ENCODE measurements around the gene SNAPC2. TPM values are rescaled to one million over a fixed set of nuclear protein-coding genes. Genes with fewer than 3 reads are reported as not detected.
"Not testable (repeated sequence)": the region's sequence is repeated elsewhere in the genome, so short reads cannot be mapped to it uniquely, and the experiment has no call there.

The SNAPC2 gene
- total RNA-seq, 1 donor from 2014 or later = 32.0 TPM

DNA sequence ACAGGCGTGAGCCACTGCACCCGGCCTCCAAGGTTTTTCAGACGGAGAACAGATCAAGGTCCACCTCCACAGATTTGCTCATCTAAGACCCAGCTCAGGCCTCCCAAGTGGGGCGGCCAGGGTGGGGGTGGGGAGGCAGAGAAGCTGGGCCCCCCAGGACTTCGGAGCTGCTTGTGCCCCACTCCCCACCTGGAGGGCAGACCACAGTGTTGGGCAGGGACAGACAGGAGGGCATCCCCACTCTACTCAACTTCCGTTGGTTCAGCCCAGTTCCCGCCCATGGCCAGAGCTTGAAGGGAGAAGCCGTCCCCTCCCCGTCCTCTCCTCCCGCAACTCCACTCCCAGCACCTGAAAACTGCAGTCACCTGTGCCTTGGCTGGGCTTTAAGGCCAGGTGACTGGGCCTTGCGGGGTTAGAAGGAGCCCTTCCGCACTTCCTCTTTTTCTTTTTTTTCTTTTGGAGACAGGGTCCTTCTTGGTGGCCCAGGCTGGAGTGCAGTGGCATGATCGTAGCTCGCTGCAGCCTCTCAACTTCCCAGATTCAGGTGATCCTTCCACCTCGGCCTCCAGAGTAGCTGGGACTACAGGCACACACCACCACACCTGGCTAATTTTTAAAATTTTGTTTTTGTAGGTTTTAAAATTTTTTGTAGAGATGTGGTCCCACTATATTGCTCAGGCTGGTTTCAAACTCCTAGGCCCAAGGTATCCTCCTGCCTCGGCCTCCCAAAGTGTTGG lies 32.6 kb upstream of the SNAPC2 start:
- no peak for TF ChIP-seq CTCF (IDR thresholded peaks at IDR 0.05; ENCODE audit: insufficient read depth, low read length, poor library complexity, severe bottlenecking)
- no peak for DNase-seq (ENCODE audit: low read depth)
- Histone ChIP-seq H3K4me3 (ENCODE audit: low read depth, low read length) (no peak overlapping the region), H3K36me3 (ENCODE audit: control insufficient read depth, insufficient read depth, low read length) (no peaks in the 10 kb centered on the region), H3K27me3 (ENCODE audit: control insufficient read depth, insufficient read depth, low read length) (no peaks in the 10 kb centered on the region)

DNA sequence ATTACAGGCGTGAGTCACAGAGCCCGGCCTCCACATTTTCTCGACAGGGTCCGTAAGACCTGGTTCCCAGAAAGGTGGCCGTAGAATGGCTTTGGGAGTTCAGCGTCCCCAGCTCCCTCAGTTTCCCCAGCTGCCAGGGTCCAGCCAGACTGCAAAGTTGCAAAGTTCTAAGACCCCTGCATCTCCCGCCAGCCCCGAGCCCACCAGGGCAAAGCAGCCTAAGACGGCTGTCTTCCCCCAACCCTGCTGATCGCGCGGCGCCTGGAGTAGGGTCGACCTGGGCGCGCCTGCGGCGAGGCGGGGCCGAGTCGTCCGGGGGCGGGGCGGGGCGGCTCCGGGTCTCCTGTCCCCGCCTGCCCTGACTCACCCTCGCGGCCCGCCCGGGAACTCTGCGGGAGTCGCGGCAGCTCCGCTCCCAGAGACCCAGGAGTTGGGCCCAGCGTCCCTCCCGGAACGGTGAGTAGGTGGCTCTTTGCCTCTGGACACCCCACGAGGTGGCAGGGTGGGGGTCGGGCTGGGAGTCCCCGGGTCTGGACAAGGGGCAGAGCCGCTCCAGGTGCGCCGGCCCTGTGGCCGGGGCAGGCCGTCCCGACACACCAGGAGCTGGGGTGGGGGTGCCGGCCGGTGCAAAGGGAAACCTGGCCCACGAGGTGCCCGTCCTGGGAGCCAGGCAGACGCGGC lies 31.9 kb upstream of the SNAPC2 start, which contains the start of gene LRRC8E:
LRRC8E (plus strand) TSS at position 366 of the 681 bp plus-strand sequence. CDS start 7,094 bp downstream, outside the sequence.
- Histone ChIP-seq H3K36me3 (ENCODE audit: control insufficient read depth, insufficient read depth, low read length) (no peaks in the 10 kb centered on the region), H3K27me3 (ENCODE audit: control insufficient read depth, insufficient read depth, low read length) (no peaks in the 10 kb centered on the region), H3K4me3 (ENCODE audit: low read depth, low read length) (peak within 1 kb of the TSS; percentile 53)
- TF ChIP-seq CTCF (IDR thresholded peaks at IDR 0.05; ENCODE audit: insufficient read depth, low read length, poor library complexity, severe bottlenecking) = no peak
- no peak for DNase-seq (ENCODE audit: low read depth)

GRCh38 chr19:7888826-7889217 lies 31.3 kb upstream of the SNAPC2 start:
- H3K27me3 ChIP-seq (ENCODE audit: control insufficient read depth, insufficient read depth, low read length) = no peaks in the 10 kb centered on the region
- DNase-seq (ENCODE audit: low read depth) = no peak
- peak overlapping the region; percentile 53 for H3K4me3 ChIP-seq (ENCODE audit: low read depth, low read length)
- TF ChIP-seq CTCF (IDR thresholded peaks at IDR 0.05; ENCODE audit: insufficient read depth, low read length, poor library complexity, severe bottlenecking) = no peak
- H3K36me3 ChIP-seq (ENCODE audit: control insufficient read depth, insufficient read depth, low read length) = no peaks in the 10 kb centered on the region

DNA sequence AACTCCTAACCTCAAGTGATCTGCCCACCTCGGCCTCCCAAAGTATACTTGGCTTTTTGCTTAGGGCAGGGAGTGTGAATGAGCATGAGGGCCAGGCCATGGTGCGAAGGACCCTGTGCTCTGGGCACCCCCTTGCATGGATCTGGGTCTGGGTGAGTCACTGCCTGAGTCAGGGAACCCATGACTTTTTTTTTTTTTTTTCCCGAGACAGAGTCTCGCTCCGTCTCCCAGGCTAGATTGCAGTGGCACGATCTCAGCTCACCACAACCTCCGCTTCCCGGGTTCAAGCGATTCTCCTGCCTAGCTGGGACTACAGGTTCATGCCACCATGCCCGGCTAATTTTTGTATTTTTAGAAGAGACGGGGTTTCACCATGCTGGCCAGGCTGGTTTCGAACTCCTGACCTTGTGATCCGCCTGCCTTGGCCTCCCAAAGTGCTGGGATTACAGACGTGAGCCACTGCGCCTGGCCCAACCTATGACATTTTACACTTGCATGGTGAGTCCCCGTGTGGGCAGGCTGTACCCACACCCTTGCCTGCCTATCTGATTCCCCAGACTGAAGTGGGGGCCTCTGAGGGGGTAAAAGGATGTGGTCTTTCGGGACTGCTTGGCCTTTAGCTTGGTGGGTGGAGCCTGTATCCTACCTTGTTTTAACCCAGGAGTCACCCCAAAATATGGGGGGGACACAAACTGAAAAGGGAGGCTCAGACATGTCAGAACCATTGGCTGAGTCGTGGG lies 26.6 kb upstream of the SNAPC2 start:
- peak; percentile 43 for DNase-seq (ENCODE audit: low read depth)
- H3K4me3 ChIP-seq (ENCODE audit: low read depth, low read length); H3K27me3 ChIP-seq (ENCODE audit: control insufficient read depth, insufficient read depth, low read length); H3K36me3 ChIP-seq (ENCODE audit: control insufficient read depth, insufficient read depth, low read length): not testable (repeated sequence)

DNA sequence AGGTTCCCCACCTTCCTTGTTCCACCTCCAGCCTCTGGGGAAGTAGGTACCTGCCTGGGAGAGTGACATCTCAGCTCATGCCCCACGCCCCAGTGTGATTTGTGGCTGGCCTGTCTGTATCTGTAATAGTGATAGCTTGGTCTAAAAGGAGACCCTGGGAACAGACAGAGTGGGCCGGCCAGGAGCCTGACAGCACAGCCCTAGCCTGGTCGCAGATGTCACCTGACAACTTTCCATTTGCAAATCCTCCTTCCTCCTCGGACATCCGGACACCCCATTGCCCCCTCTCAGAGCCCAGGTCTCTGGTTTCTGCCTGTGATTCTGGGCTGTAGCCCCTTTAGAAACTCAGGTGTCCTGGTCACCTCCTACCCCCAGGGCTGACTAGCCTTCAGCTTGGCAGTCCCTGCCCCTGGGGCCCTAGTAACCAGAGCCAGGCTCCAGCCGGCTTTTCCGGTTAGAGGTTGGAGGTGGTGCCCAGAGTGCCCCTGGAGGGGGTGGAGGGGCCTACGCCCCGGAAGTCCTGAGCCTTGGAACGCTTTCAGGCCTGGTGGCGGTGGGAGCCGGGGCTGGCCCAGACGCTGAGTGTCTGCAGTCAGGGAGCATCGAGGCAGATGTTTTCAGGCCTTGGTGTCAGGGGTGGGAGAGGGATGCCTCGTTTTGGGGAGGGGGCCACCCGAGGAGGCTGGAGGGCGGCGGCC lies 25.4 kb upstream of the SNAPC2 start:
- no peak for TF ChIP-seq CTCF (IDR thresholded peaks at IDR 0.05; ENCODE audit: insufficient read depth, low read length, poor library complexity, severe bottlenecking)
- no peak for DNase-seq (ENCODE audit: low read depth)
- Histone ChIP-seq H3K36me3 (ENCODE audit: control insufficient read depth, insufficient read depth, low read length) (no peaks in the 10 kb centered on the region), H3K4me3 (ENCODE audit: low read depth, low read length) (no peak overlapping the region), H3K27me3 (ENCODE audit: control insufficient read depth, insufficient read depth, low read length) (no peaks in the 10 kb centered on the region)

DNA sequence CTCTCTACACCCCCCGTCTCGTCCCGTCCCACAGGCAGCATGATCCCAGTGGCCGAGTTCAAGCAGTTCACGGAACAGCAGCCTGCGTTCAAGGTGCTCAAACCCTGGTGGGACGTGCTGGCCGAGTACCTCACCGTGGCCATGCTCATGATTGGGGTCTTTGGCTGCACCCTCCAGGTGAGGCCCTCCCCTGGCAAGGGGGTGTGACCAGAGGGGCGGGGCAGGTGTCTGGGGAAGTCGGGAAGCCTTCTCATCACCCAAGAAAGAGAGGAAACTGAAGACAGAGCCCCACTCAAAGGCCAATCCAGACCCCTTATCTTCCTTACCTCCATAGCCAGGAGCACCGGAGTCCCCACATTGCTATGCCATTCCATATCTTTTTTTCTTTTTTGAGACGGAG lies 24.6 kb upstream of the SNAPC2 start:
- TF ChIP-seq CTCF (IDR thresholded peaks at IDR 0.05; ENCODE audit: insufficient read depth, low read length, poor library complexity, severe bottlenecking) = no peak
- DNase-seq (ENCODE audit: low read depth) = no peak
- Histone ChIP-seq H3K27me3 (ENCODE audit: control insufficient read depth, insufficient read depth, low read length) (no peaks in the 10 kb centered on the region), H3K4me3 (ENCODE audit: low read depth, low read length) (no peak overlapping the region), H3K36me3 (ENCODE audit: control insufficient read depth, insufficient read depth, low read length) (no peaks in the 10 kb centered on the region)

Data from kidney epithelial cell (primary cell).